Esophagus muscularis mucosa (tissue), 4 donors: Measurements from ENCODE around the gene FBN1. TPM values are rescaled to one million over a fixed set of nuclear protein-coding genes. Genes with fewer than 3 reads are reported as not detected.

Experiments used
- DNase-seq: peaks from one replicate; pipeline ENCODE4 v3.0.0-alpha.2; 2017; ENCODE audit errors: extremely low spot score
- H3K27ac ChIP-seq, 4 donors: fragments of 200-600 bp; sonication (generic); replicated peaks in 1 of 4; 1 replicate in 3 of 4; 2 replicates in 1 of 4; pipeline ENCODE4 v1.5.1; 2016 to 2019; ENCODE audit warnings: mild to moderate bottlenecking in 1 of 4
- H3K27me3 ChIP-seq, 4 donors: fragments of 200-600 bp; sonication (generic); one replicate each; pipeline versions ENCODE4 v1.5.1 to v1.6.0; 2016 to 2019
- H3K36me3 ChIP-seq, 4 donors: fragments of 200-600 bp; sonication (generic); one replicate each; pipeline ENCODE4 v1.5.1; 2016 to 2019
- H3K4me1 ChIP-seq, 4 donors: fragments of 200-600 bp; sonication (generic); one replicate each; pipeline ENCODE4 v1.5.1; 2016 to 2019
- H3K4me3 ChIP-seq, 4 donors: fragments of 200-600 bp; sonication (generic); 1 replicate in 2 of 4; 2 replicates in 2 of 4; pipeline ENCODE4 v1.5.1; 2016 to 2019; ENCODE audit warnings: mild to moderate bottlenecking in 4 of 4, moderate library complexity in 1 of 4
- H3K9me3 ChIP-seq, 4 donors: fragments of 200-600 bp; sonication (generic); 1 replicate in 3 of 4; 2 replicates in 1 of 4; pipeline ENCODE4 v1.5.1; 2016 to 2019
- EP300 ChIP-seq: sonication (generic); formaldehyde crosslinking; IDR thresholded peaks from one replicate; pipeline ENCODE4 v1.6.1; 2017; ENCODE audit warnings: antibody characterized with exemption
- POLR2A ChIP-seq: fragments of 450-650 bp; IDR thresholded peaks from one replicate; pipeline ENCODE4 v1.6.1; 2017; ENCODE audit warnings: antibody characterized with exemption, moderate library complexity, mild to moderate bottlenecking, low read depth
- POLR2AphosphoS5 ChIP-seq, 2 donors: sonication (generic); formaldehyde crosslinking; IDR thresholded peaks; one replicate each; pipeline ENCODE4 v1.6.1; 2017; ENCODE audit warnings: antibody characterized with exemption in 2 of 2
- WGBS: methylation state at CpG from one replicate; pipeline ENCODE4 v1.1.5; 2018; 5-methylcytosine and 5-hydroxymethylcytosine counted together
- intact Hi-C: fragments of 100-400 bp; cut with DNase I; formaldehyde crosslinking; loops from one replicate; pipeline ENCODE4 v1.15.1; 2023
- total RNA-seq, 4 donors: library from RNA; depleted of rRNA; stranded (reverse); fragments of >200 nt; gene quantifications; one replicate each; pipeline versions ENCODE4 v1.1.0 to v1.2.1, GENCODE V29; 2016
- TF ChIP-seq, protein P1 (sequence below), 3 experiments: fragments of 200-600 bp in 2 of 3; fragments of 450-650 bp in 1 of 3; sonication (generic) in 2 of 3; IDR thresholded peaks; one replicate each; pipeline ENCODE4 v1.5.1; 2017 to 2019; ENCODE audit warnings: antibody characterized with exemption in 3 of 3, mild to moderate bottlenecking in 2 of 3, moderate library complexity in 1 of 3

Gene FBN1
- total RNA-seq, 4 donors from 2014 or later = 159 to 253 (median 226) TPM

- intact Hi-C loops = no loop called here
- no peaks in the 10 kb centered on the region for H3K9me3 ChIP-seq
- WGBS = 62% methylated on average over 6 of the region's 6 CpGs
- no peak for DNase-seq
- H3K27me3 ChIP-seq = no peaks in the 10 kb centered on the region
- peak overlapping the region; percentile 40 to 63 (median 54) for H3K27ac ChIP-seq
- no peaks in the 10 kb centered on the region for H3K4me1 ChIP-seq
- TF ChIP-seq EP300 (no peak), POLR2A (no peak), POLR2AphosphoS5 (IDR thresholded peaks at IDR 0.05) (peak; percentile 5 to 17)
- TF ChIP-seq, protein P1, sequence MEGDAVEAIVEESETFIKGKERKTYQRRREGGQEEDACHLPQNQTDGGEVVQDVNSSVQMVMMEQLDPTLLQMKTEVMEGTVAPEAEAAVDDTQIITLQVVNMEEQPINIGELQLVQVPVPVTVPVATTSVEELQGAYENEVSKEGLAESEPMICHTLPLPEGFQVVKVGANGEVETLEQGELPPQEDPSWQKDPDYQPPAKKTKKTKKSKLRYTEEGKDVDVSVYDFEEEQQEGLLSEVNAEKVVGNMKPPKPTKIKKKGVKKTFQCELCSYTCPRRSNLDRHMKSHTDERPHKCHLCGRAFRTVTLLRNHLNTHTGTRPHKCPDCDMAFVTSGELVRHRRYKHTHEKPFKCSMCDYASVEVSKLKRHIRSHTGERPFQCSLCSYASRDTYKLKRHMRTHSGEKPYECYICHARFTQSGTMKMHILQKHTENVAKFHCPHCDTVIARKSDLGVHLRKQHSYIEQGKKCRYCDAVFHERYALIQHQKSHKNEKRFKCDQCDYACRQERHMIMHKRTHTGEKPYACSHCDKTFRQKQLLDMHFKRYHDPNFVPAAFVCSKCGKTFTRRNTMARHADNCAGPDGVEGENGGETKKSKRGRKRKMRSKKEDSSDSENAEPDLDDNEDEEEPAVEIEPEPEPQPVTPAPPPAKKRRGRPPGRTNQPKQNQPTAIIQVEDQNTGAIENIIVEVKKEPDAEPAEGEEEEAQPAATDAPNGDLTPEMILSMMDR (IDR thresholded peaks at IDR 0.05) = no peak
- H3K36me3 ChIP-seq = no peaks in the 10 kb centered on the region
- H3K4me3 ChIP-seq = no peak overlapping the region
These were observed 25.9 kb upstream of the FBN1 start for GRCh38 chr15:48671103-48672022.

DNA sequence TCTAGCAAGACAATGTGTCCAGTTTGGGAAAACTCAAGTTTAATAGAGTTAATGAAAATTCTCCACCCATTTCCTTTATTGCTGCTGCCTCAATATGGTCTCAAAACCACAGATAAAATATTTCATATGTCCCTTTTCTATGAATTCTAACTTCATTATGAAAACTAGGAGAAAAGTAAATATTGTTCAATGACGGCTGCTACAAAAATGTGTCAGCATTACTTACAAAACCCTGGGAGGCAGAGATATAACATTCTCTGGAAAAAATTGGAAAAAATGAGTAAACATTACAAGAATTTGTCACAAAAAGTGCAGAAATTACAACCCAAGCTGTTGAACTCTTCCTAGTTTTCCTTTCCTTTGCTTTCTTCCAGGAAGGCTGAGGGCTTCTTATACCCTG, 22.2 kb upstream of the FBN1 start:
- Histone ChIP-seq H3K27me3 (no peaks in the 10 kb centered on the region), H3K4me3 (no peak overlapping the region), H3K36me3 (no peaks in the 10 kb centered on the region), H3K27ac (no peak overlapping the region), H3K9me3 (no peaks in the 10 kb centered on the region), H3K4me1 (no peaks in the 10 kb centered on the region)
- DNase-seq = no peak
- intact Hi-C loops = no loop called here
- WGBS = 94% methylated on average over 1 of the region's 1 CpG
- TF ChIP-seq, protein P1 (IDR thresholded peaks at IDR 0.05) = no peak
- no peak for TF ChIP-seq POLR2AphosphoS5 (IDR thresholded peaks at IDR 0.05)
- no peak for TF ChIP-seq EP300

DNA sequence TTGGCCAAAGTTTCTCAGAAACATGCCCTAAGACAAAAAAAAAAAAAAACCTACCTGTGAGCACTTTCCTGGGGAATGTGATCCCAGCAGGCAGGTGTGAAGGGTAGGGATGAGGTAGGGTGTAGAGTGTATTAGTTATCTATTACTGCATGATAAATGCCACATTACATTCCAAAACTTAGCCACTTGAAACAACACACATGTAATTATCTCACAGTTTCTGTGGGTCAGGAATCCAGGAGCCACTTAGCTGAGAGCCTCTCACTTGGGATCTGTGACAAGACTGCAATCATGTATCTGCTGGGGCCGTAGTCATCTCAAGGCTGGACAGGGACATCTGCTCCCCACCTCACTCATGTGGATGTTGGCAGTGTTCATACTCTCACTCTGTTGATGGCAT, 18.9 kb upstream of the FBN1 start:
- WGBS = 100% methylated on average over 1 of the region's 1 CpG
- TF ChIP-seq POLR2AphosphoS5 (IDR thresholded peaks at IDR 0.05) (no peak), EP300 (no peak), POLR2A (no peak)
- TF ChIP-seq, protein P1 (IDR thresholded peaks at IDR 0.05) = no peak
- Histone ChIP-seq H3K4me1 (no peaks in the 10 kb centered on the region), H3K36me3 (no peaks in the 10 kb centered on the region), H3K9me3 (no peaks in the 10 kb centered on the region), H3K27ac (no peak overlapping the region), H3K4me3 (no peak overlapping the region), H3K27me3 (no peaks in the 10 kb centered on the region)
- intact Hi-C loops = no loop called here
- DNase-seq = no peak

- no peak overlapping the region for H3K27ac ChIP-seq
- H3K9me3 ChIP-seq = no peaks in the 10 kb centered on the region
- H3K36me3 ChIP-seq = no peaks in the 10 kb centered on the region
- no peaks in the 10 kb centered on the region for H3K27me3 ChIP-seq
- WGBS = 70% methylated on average over 6 of the region's 7 CpGs
- no peak overlapping the region for H3K4me3 ChIP-seq
- peaks cover 0 to 4% (median 0%) of the 10 kb centered on the region in 4 donors for H3K4me1 ChIP-seq
- TF ChIP-seq, protein P1 (IDR thresholded peaks at IDR 0.05) = no peak
- no peak for TF ChIP-seq POLR2A
- no peak for TF ChIP-seq EP300
- TF ChIP-seq POLR2AphosphoS5 (IDR thresholded peaks at IDR 0.05) = no peak
- intact Hi-C loops = no loop called here
- peak; percentile 91 for DNase-seq
These were observed 12.6 kb upstream of the FBN1 start for GRCh38 chr15:48657950-48658591.
